Measurements from ENCODE around the gene DYNLT3. TPM values are rescaled to one million over a fixed set of nuclear protein-coding genes. Genes with fewer than 3 reads are reported as not detected.

The DYNLT3 gene
- total RNA-seq, 1 experiment from 2014 or later = 17.4 TPM

DNA sequence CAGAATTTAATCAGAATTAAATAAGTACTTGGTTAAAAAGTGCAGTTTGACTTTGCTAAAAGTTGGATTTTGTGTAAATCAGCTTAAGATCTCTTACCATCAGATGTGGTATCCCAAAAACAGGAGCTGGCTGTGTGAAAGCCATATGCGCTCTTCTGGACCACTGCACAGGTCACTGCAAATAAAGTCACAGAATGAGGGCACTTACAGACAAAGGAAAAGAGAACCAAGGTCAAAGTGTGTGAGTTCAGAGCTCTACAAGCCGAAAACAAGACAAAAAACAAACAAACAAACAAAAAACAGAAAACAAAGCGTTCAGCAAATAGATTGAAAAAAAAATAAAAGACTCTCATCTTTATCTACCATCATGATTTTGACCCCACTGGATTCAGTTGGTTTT is 6.4 kb downstream of the DYNLT3 start:
- no peak for DNase-seq (ENCODE audit: low read depth, low spot score)
- Histone ChIP-seq H3K36me3 (ENCODE audit: control insufficient read depth, insufficient read depth, low read length) (no peaks in the 10 kb centered on the region; the same call in 1 of the 2 replicates), H3K4me1 (ENCODE audit: control insufficient read depth, insufficient read depth, low read length) (no peaks in the 10 kb centered on the region), H3K27ac (ENCODE audit: low read length) (no peak overlapping the region), H3K4me3 (ENCODE audit: low read depth in 2 of 2, low read length in 2 of 2) (no peak overlapping the region), H3K27me3 (ENCODE audit: control insufficient read depth, insufficient read depth, low read length) (no peaks in the 10 kb centered on the region), H3K9me3 (ENCODE audit: control insufficient read depth, insufficient read depth, low read depth, low read length) (no peaks in the 10 kb centered on the region)
- in situ Hi-C loops (cut with HindIII; ENCODE audit: low pct_unique_long_range_greater_than_20kb, low sequenced_read_pairs) = no loop called here
- POLR2A ChIA-PET = no interaction called here
- no TSS peak for BruUV-seq (replicated peaks)
- CTCF ChIA-PET = no interaction called here
- intact Hi-C loops (cut with micrococcal nuclease; ENCODE audit: unreplicated experiment) = no loop called here
- no peak for ATAC-seq
- TF ChIP-seq, protein P1, sequence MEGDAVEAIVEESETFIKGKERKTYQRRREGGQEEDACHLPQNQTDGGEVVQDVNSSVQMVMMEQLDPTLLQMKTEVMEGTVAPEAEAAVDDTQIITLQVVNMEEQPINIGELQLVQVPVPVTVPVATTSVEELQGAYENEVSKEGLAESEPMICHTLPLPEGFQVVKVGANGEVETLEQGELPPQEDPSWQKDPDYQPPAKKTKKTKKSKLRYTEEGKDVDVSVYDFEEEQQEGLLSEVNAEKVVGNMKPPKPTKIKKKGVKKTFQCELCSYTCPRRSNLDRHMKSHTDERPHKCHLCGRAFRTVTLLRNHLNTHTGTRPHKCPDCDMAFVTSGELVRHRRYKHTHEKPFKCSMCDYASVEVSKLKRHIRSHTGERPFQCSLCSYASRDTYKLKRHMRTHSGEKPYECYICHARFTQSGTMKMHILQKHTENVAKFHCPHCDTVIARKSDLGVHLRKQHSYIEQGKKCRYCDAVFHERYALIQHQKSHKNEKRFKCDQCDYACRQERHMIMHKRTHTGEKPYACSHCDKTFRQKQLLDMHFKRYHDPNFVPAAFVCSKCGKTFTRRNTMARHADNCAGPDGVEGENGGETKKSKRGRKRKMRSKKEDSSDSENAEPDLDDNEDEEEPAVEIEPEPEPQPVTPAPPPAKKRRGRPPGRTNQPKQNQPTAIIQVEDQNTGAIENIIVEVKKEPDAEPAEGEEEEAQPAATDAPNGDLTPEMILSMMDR (IDR thresholded peaks at IDR 0.05) = no peak
- TF ChIP-seq, protein P2, sequence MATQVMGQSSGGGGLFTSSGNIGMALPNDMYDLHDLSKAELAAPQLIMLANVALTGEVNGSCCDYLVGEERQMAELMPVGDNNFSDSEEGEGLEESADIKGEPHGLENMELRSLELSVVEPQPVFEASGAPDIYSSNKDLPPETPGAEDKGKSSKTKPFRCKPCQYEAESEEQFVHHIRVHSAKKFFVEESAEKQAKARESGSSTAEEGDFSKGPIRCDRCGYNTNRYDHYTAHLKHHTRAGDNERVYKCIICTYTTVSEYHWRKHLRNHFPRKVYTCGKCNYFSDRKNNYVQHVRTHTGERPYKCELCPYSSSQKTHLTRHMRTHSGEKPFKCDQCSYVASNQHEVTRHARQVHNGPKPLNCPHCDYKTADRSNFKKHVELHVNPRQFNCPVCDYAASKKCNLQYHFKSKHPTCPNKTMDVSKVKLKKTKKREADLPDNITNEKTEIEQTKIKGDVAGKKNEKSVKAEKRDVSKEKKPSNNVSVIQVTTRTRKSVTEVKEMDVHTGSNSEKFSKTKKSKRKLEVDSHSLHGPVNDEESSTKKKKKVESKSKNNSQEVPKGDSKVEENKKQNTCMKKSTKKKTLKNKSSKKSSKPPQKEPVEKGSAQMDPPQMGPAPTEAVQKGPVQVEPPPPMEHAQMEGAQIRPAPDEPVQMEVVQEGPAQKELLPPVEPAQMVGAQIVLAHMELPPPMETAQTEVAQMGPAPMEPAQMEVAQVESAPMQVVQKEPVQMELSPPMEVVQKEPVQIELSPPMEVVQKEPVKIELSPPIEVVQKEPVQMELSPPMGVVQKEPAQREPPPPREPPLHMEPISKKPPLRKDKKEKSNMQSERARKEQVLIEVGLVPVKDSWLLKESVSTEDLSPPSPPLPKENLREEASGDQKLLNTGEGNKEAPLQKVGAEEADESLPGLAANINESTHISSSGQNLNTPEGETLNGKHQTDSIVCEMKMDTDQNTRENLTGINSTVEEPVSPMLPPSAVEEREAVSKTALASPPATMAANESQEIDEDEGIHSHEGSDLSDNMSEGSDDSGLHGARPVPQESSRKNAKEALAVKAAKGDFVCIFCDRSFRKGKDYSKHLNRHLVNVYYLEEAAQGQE (IDR thresholded peaks at IDR 0.05; ENCODE audit: insufficient read depth in 1 of 2, low read depth in 2 of 2, low read length in 1 of 2) = no peak
- TF ChIP-seq POLR2AphosphoS5 (IDR thresholded peaks at IDR 0.05; ENCODE audit: low read depth, low read length) (no peak), TCF7L2 (IDR thresholded peaks at IDR 0.05; ENCODE audit: low read depth, low read length) (no peak), SIN3A (IDR thresholded peaks at IDR 0.05; ENCODE audit: borderline replicate concordance, insufficient read depth, low read depth, low read length) (no peak)

DNA sequence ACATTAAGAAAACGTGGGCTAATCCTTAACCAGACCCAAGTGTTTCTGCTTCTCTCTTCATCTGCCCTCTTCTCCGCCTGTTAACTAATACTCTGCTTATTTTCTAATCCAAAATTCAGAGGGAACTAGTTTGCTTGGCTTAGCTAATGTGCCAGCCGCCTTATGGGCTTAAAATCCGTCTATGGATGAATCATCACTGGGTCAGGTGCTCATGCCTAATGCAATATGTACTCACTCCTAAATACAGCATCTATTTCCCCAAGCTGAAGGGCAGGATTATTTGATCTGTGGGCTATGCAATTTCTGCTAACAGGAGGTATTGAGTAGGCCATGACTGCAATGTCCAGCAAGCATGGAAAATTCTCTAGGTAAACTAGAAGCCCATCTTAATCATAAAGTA is 12.4 kb downstream of the DYNLT3 start:
- Histone ChIP-seq H3K9me3 (ENCODE audit: control insufficient read depth, insufficient read depth, low read depth, low read length) (no peaks in the 10 kb centered on the region), H3K27ac (ENCODE audit: low read length) (no peak overlapping the region), H3K36me3 (ENCODE audit: control insufficient read depth, insufficient read depth, low read length) (no peaks in the 10 kb centered on the region), H3K4me3 (ENCODE audit: low read depth in 2 of 2, low read length in 2 of 2) (no peak overlapping the region), H3K4me1 (ENCODE audit: control insufficient read depth, insufficient read depth, low read length) (no peaks in the 10 kb centered on the region), H3K27me3 (ENCODE audit: control insufficient read depth, insufficient read depth, low read length) (no peaks in the 10 kb centered on the region)
- no TSS peak for BruUV-seq (replicated peaks)
- CTCF ChIA-PET = no interaction called here
- ATAC-seq (no peak), DNase-seq (ENCODE audit: low read depth, low spot score) (no peak)
- in situ Hi-C loops (cut with HindIII; ENCODE audit: low pct_unique_long_range_greater_than_20kb, low sequenced_read_pairs) (no loop called here), intact Hi-C loops (cut with micrococcal nuclease; ENCODE audit: unreplicated experiment) (no loop called here)
- no peak for TF ChIP-seq SIN3A (IDR thresholded peaks at IDR 0.05; ENCODE audit: borderline replicate concordance, insufficient read depth, low read depth, low read length)
- TF ChIP-seq, protein P1 (IDR thresholded peaks at IDR 0.05) = no peak
- no peak for TF ChIP-seq TCF7L2 (IDR thresholded peaks at IDR 0.05; ENCODE audit: low read depth, low read length)
- no peak for TF ChIP-seq POLR2AphosphoS5 (IDR thresholded peaks at IDR 0.05; ENCODE audit: low read depth, low read length)
- TF ChIP-seq, protein P2 (IDR thresholded peaks at IDR 0.05; ENCODE audit: insufficient read depth in 1 of 2, low read depth in 2 of 2, low read length in 1 of 2) = no peak
- POLR2A ChIA-PET = no interaction called here

Measured in Panc1 (cell line).